ENCODE measurements around the gene HOXA11. TPM values are rescaled to one million over a fixed set of nuclear protein-coding genes. Genes with fewer than 3 reads are reported as not detected.
A peak's percentile ranks its signal among the peaks of the same experiment; 100 is the strongest.

HOXA11 gene
- total RNA-seq, 1 experiment from 2014 or later: 5.9 TPM

GRCh38 chr7:27137640-27138315 is 47.3 kb downstream of the HOXA11 start:
- Histone ChIP-seq H3K36me3 (0 out of 2 replicates have a peak, but pooled peaks cover 3% of the 10 kb centered on the region), H3K27ac (no peak overlapping the region), H3K9me3 (replicated peaks) (no peaks in the 10 kb centered on the region), H3K4me3 (no peak overlapping the region), H3K4me1 (replicated peaks) (peaks cover 53% of the 10 kb centered on the region), H3K27me3 (replicated peaks) (no peaks in the 10 kb centered on the region)
- no peak for DNase-seq (ENCODE audit: low read depth in 1 of 2, low spot score in 2 of 2)

DNA sequence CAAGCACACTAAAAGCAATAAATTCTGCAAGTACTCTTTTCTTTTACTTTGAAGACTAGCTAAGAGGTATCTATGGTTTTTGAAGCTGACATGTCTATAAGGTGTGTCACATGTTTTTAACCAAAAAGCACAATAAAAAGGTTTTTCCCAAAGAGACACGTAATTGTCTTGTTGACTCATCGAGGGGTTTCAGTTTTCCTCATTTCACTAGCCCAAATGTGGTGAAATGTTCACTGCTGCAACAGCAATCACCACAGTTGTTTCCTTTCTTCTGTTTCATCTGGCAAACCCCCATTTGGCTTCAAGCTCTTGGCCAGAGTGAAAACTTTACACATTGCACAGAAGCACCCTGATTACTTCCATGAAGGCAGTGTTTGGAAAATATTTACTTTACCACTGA is 50.6 kb downstream of the HOXA11 start:
- no peaks in the 10 kb centered on the region for H3K27me3 ChIP-seq (replicated peaks)
- H3K27ac ChIP-seq: 0 out of 2 replicates have a peak overlapping the region, but pooled peaks have one; percentile 12
- H3K9me3 ChIP-seq (replicated peaks): no peaks in the 10 kb centered on the region
- H3K36me3 ChIP-seq: 0 out of 2 replicates have a peak, but pooled peaks cover 3% of the 10 kb centered on the region
- DNase-seq (ENCODE audit: low read depth in 1 of 2, low spot score in 2 of 2): peak in 1 of 2 experiments; percentile 41
- H3K4me1 ChIP-seq (replicated peaks): peaks cover 60% of the 10 kb centered on the region
- no peak overlapping the region for H3K4me3 ChIP-seq

DNA sequence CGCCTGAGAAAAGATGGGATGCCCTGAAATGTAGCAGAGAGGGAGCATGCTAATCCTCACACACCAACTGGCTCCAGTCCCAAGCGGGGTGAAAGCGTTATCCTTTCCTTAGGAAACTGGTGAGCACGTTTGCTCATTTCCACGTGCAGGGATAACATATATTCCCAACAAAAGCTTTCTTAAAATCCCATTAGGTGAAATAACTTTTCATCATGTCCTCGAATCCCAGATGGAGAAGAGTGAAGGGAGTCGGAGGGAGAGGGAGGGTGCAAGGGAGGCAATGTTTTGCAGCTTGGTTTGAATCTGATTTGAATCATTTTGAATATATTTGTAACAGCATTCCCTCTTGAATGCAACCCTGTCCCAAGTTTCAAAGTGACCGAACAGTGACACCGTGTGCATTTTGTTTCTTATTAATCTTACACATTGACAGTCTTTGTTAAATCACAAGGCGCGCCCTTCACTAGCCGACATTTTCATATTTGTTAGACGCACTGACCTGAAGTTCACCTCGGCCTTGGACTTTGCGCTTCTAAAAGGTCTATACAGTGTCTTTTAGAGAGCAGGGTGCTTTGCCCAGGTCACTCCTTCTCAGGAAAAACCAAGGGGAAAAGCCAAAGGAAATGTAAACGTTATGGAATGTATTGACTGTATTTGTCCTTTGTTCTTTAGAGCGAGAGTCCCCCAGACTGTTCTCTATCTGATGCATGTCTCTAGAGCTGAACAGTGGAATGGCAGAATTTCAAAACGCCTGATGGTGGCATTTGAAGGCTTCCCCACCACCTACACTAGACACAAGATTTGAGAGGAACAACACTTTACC is 51.4 kb downstream of the HOXA11 start:
- Histone ChIP-seq H3K4me3 (no peak overlapping the region), H3K27me3 (replicated peaks) (no peaks in the 10 kb centered on the region), H3K36me3 (0 out of 2 replicates have a peak, but pooled peaks cover 5% of the 10 kb centered on the region), H3K9me3 (replicated peaks) (no peaks in the 10 kb centered on the region), H3K4me1 (replicated peaks) (peaks cover 57% of the 10 kb centered on the region), H3K27ac (no peak overlapping the region)
- peak in 1 of 2 experiments; percentile 28 for DNase-seq (ENCODE audit: low read depth in 1 of 2, low spot score in 2 of 2)

DNA sequence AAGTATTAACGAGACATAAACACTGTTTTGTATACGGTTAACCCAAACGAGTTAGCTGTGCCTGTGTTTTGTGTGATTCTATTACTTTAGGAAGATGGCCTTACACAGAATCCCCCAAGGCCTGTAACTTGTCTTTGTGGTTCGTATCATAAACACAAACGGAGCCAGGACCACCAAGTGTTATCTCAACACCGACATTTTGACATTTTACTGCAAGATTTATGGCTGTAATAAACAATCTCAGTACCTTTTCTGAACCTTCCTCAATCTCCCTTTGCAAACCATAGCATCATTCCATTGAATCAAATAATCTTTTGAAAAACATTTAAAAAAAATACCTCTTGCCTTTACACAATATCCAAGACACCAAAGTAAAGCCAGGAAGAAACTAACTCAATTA is 52.1 kb downstream of the HOXA11 start:
- Histone ChIP-seq H3K36me3 (0 out of 2 replicates have a peak, but pooled peaks cover 11% of the 10 kb centered on the region), H3K4me1 (replicated peaks) (peaks cover 57% of the 10 kb centered on the region), H3K27me3 (replicated peaks) (no peaks in the 10 kb centered on the region), H3K4me3 (no peak overlapping the region), H3K27ac (no peak overlapping the region), H3K9me3 (replicated peaks) (no peaks in the 10 kb centered on the region)
- peak in 1 of 2 experiments; percentile 12 for DNase-seq (ENCODE audit: low read depth in 1 of 2, low spot score in 2 of 2)

- Histone ChIP-seq H3K36me3 (0 out of 2 replicates have a peak, but pooled peaks cover 12% of the 10 kb centered on the region), H3K27me3 (replicated peaks) (no peaks in the 10 kb centered on the region), H3K4me1 (replicated peaks) (peaks cover 57% of the 10 kb centered on the region), H3K9me3 (replicated peaks) (no peaks in the 10 kb centered on the region), H3K4me3 (no peak overlapping the region), H3K27ac (no peak overlapping the region)
- DNase-seq (ENCODE audit: low read depth in 1 of 2, low spot score in 2 of 2): no peak
Measured at GRCh38 chr7:27132214-27132613, 52.8 kb downstream of the HOXA11 start.

- peak overlapping the region; percentile 89 for H3K4me3 ChIP-seq
- H3K4me1 ChIP-seq (replicated peaks): peaks cover 53% of the 10 kb centered on the region
- DNase-seq (ENCODE audit: low read depth in 1 of 2, low spot score in 2 of 2): no peak
- peak overlapping the region; percentile 76 for H3K27ac ChIP-seq
- H3K9me3 ChIP-seq (replicated peaks): no peaks in the 10 kb centered on the region
- H3K27me3 ChIP-seq (replicated peaks): no peaks in the 10 kb centered on the region
- 0 out of 2 replicates have a peak, but pooled peaks cover 12% of the 10 kb centered on the region for H3K36me3 ChIP-seq
Measured at GRCh38 chr7:27131390-27131819, 53.6 kb downstream of the HOXA11 start.

Other genes with a start within 250 kb of the HOXA11 start
- 2.0 and 5.8 TPM in 2 replicates for gene HOXA1, start 89.2 kb downstream of the HOXA11 start, total RNA-seq (2014; rRNA removed; shearing (Covaris generic))
- 0.47 and 2.3 TPM in 2 replicates for gene HOXA2, start 82.5 kb downstream of the HOXA11 start, total RNA-seq (2014; rRNA removed; shearing (Covaris generic))
- gene HOXA4, start 54.5 kb downstream of the HOXA11 start, total RNA-seq (2014; rRNA removed; shearing (Covaris generic)): 0.58 TPM in 1 of 2 replicates, not detected in the other
- 0.79 and 0.81 TPM in 2 replicates for gene HOXA5, start 41.6 kb downstream of the HOXA11 start, total RNA-seq (2014; rRNA removed; shearing (Covaris generic))
- 0.79 TPM in 1 of 2 replicates, not detected in the other for gene HOXA6, start 37.5 kb downstream of the HOXA11 start, total RNA-seq (2014; rRNA removed; shearing (Covaris generic))
- 0.13 and 1.8 TPM in 2 replicates for gene HOXA3, start 32.6 kb downstream of the HOXA11 start, total RNA-seq (2014; rRNA removed; shearing (Covaris generic))
- gene HOXA7, start 28.6 kb downstream of the HOXA11 start, total RNA-seq (2014; rRNA removed; shearing (Covaris generic)): 0.09 and 2.9 TPM in 2 replicates
- gene HOXA9, start 19.7 kb downstream of the HOXA11 start, total RNA-seq (2014; rRNA removed; shearing (Covaris generic)): 7.0 and 16.3 TPM in 2 replicates
- gene HOXA10, start 10.9 kb downstream of the HOXA11 start, total RNA-seq (2014; rRNA removed; shearing (Covaris generic)): 8.6 and 15.5 TPM in 2 replicates
- 1.7 and 2.5 TPM in 2 replicates for gene HOXA13, start 14.9 kb upstream of the HOXA11 start, total RNA-seq (2014; rRNA removed; shearing (Covaris generic))
- gene EVX1, start 57.6 kb upstream of the HOXA11 start, total RNA-seq (2014; rRNA removed; shearing (Covaris generic)): not detected in 2 replicates

All from SJSA1 (cell line).